GM21528 (cell line): ENCODE measurements around the gene ZNF804A.

Source experiments
- ATAC-seq: cut with Tn5 transposase; IDR thresholded peaks from one replicate; pipeline ENCODE4 v1.9.1; 2021; ENCODE audit warnings: mild to moderate bottlenecking, moderate library complexity; ENCODE audit not compliant: unreplicated experiment, low FRiP score

ZNF804A gene

DNA sequence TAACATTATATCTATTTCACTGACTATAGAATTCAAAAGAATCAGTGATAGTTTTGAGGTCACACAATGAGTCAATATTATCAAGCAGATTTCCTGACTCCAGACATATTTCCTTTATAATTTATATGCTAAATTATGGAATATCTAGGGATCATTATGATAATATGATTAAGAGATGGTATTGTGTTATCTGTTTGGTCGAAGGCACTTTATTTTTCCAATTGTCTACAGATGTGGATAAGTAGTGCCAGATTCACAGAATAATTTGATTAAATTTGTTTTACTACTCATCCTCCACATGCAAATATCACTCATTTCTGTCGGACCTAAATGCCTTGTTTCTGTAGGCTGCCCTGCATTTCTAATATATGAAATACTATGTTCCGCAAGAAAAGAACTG lies 4.4 kb downstream of the ZNF804A start:
- no peak for ATAC-seq

DNA sequence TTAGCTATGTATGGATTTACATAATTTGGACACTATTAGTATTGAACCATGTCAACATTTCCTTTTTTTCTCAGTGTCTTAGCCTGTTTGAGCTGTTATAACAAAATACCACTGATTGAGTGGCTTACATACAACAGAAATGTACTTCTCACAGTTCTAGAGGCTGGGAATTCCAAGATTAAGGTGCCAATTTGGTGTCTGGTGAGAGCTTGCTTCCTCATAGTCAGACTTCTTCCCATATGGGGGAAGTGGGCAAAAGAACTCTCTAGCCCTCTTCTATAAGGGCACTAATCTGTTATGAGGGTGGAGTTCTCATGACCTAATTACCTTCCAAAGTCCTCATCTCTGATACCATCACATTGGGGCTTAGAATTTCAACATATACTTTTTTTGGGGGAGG lies 12.6 kb downstream of the ZNF804A start:
- ATAC-seq = no peak

DNA sequence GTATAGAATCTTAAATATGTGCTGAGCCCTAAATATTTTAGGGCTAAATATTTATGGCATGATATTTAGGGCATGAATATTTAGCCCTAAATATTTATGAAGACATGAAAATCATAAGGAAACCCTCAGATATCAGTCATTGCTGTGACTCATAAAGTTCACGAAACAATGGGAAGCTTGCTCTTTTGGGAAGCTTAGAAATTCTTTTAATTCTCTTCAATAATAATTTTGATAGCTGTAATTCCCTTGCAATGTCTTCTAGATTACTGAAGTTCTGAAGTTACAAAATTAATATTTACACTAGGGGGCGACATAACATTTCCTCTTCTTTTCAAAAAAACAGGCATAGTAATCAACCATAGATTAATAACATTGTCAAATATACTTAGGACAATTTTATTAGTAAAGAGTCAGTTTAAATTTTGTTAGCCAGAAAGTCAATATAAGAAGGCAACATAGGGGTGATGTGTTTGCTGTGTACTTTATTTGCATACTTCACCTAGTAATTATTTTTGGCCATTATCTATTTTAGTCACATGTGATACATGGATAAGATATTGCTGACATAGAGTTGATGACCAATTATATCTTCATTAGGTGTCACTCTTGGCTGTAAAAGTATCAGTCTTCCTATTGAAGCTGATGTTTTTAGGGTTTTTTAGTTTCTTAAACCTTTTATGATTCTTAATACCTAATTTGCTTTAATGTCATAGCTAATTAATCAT lies 13.2 kb downstream of the ZNF804A start:
- ATAC-seq = no peak

DNA sequence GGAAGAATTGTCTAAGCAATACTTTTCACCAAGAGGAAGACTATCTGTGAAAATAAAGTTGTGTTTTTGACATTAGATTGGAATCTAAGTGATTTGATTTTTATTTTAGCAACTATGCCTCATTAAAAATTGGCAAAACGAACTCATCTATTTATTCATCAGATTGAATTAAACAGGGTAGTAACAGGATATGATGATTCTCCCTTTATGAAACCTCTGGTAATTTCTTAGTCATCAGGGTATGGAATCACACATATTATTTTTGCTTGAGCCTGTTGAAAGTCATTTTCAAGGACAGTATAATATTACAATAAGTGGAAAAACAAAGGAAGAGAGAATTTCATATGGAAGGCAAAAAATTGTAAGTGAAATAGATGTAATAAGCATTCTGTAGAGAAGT lies 22.0 kb downstream of the ZNF804A start:
- no peak for ATAC-seq

DNA sequence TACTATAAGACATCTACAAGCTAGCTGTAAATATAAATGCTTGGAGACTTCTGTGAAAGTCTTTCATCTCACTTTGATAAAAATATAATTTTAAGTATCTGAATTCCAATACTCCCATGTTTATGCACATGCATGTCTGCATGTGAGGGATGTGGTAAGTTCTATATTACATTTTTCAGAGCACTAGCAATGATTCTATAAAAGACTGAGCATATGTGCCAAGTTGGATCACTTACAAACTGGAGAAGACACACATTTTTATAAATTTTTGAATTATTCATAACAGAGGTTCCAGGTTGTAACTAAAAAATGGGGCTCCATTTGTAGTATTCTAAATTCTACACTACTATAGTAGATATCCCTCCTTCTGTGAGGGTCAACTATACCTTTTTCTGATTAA lies 26.0 kb downstream of the ZNF804A start:
- ATAC-seq = no peak

DNA sequence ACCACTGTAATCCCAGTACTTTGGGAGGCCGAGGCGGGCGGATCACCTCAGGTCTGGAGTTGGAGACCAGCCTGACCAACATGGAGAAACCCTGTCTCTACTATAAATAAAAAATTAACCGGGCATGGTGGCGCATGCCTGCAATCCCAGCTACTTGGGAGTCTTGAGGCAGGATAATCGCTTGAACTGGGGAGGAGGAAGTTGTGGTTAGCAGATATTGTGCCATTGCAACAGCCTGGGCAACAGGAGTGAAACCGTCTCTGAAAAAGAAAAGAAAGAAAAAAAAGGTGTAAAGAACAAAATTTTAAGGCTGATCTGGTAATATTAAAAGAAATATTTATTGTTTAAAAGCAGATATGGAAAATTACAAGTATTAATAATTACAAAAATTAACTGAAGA lies 29.7 kb downstream of the ZNF804A start:
- no peak for ATAC-seq

DNA sequence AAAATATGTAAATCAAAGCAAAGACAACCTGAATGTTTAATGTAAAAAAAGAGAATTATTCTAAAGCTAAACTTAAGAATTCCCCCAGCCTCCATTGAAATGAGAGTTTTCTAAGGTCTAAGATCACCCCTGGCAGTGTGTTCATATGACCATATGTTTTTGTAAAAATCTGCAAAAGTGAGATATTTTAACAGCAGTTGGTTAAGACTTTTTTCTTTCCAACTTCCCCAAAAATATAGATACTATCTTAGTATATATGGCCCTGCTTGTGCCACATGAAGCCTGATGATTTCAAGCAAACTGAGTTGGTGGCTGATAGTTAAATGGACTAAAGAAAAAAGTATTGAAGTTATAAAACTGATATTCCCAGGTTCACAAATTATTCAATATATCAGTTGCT lies 35.4 kb downstream of the ZNF804A start:
- no peak for ATAC-seq

DNA sequence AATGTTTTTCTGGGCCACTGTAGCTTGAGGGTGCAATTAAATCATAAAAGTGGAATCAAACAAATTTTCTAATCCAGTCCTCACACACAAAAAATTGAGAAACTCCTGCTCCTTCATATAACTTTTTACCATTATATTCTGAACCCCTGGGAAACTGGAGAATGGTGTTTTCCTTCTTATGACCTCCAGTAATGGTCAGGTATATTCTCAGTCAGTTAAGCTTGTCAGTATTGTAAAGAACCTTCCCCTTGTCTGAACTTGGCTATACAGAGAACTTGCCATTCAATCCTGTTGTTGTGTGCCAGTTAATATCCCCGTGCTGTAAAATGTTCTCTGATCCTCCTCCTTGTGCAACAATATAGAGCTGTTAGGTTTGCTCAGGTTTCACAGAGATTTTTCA lies 39.5 kb downstream of the ZNF804A start:
- no peak for ATAC-seq

DNA sequence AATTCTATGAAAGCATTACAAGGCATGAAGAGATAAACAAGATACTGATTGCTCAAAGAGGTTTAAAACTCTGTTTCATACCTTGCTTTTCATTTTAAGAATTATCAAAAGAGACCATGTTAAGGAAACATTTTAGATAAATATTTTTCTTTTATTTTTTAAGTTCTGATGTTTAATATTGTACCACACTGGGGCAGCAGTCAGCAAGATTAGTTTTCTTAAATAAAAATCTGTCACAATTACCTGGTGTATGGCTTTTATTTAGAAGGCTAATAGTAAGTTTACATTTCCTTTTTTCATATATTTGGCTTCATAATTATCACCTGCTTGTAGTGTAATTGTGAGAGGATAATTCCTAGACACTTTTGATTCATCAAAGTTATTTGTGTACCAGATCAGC lies 46.4 kb downstream of the ZNF804A start:
- no peak for ATAC-seq

DNA sequence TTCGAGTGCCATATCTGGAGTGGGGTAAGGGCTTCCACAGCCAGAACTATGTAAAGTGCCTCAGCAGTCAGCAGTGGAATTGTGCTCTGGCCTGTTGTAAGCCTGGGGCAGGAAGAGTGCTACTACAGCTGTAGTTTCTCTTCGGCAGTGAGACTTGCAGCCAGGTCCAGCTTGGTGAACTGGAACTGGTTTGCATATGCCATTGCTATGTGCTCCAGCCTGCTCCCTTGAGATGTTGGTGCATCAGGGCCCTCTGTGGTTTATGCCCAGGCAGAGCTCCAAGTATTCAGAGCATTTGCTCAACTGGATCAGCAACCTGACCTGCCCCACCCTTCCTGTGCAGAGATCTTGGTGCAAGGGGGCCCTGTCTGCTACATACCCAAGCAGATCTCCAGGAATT lies 47.8 kb downstream of the ZNF804A start:
- ATAC-seq = peak; percentile 79

DNA sequence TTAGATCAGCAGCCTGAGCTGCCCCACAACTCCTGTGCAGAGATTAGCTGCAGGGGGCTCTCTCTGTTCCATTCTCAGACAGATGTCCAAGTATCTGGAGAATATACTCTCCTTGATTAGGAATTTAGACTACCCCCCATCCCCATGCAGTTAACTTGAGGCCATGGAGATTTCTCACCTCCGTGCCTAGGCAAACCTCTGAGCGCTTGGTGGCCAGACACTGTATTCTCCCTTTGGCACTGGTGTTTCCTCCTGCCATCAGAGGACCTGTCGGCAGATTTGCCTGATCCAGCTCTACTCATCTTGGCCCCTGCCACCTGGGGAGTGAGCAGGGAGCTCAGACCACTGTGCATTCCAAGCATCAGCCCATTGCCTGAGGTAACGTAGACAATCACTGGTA lies 48.3 kb downstream of the ZNF804A start:
- ATAC-seq = no peak

DNA sequence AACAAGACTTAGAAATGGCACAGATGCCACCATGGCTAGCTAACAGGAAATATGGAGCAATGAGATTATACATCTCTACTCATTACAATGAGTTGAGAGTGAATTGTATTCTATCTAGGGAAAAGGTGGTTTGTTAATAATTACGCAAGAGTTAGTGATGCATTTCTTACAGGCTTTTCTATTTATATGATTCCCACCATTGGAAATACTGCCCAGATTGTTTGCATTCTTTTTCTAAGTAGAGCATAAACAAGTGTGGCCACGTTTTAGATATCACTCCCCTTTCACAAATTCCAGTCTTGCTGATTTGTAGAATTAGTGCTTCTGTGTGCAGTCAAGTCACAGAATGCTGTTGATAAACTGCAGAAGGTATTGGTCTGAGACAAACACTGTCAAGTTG lies 56.6 kb downstream of the ZNF804A start:
- ATAC-seq = no peak

DNA sequence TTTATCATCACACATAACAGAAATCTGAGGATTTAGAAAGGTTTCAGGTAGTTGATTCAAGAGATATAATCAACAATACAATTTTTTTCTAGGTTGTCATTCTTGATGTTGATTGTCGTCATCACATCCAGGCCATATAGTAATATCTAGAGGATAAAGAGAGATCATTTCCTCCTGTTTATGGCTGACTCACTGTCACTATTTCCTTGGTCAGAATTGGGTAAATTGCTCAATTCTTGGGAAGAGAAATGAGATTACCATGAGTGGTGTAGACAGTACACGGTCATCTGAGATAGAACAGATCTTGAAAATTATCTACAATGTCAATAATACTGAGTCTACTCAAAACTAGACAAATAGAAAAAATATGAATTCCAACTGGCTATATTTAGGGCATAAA lies 78.8 kb downstream of the ZNF804A start:
- no peak for ATAC-seq

DNA sequence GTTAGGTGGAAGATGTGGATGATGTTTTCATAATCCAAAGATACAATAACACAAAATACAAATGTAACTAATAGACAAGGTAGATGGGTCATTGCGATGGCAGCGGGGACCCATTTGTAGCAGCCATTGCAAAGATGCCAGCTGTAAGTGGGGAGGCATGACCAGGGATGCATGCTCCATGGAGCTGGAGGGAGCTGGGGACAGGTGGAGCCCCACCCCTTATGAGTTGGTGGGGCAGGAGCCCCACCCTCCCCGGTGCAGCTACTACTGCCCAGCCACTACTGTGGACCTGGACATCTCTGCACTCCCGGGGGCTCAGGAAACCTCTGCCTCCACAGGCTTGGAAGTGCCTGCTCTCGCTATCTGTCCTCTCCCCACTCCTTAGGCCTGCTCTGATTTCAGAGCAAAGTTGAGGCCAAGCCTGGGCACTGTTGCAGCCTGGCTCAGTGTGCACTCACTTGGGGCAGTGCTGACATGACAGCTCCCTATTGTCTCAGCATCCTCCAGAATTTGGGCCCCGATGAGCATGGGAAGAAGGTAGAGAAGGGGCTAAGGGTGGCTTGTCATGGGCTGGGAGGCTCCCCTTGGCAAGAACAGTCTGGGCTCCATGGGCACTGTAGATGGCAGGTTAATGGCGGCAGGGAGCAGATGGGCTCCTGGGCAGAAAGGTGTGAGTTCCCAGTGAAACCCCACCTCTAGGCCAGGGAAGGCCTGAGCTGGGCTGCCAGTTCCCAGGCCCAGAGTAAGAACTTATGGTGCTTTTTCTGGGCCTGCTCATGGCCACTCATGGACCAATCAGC lies 81.1 kb downstream of the ZNF804A start:
- no peak for ATAC-seq

DNA sequence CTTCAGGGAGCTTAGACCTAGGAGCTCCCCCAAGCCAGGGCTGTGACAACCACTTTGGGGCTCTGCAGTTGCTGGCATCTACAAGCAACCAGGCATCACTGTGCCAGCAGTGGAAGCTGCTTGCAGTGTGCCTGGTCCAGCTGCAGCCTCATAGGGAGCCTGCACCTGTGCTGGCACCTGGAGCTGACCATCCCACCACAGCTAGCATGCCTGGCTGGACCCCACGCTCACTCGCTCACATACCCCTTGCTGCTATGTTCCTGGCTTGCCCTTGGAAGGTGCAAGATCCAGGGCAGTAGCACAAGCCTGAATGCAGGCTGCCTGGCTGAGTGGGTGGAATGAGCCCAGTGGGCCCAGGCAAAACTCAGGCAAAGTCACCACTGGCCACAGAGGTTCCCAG lies 82.5 kb downstream of the ZNF804A start:
- no peak for ATAC-seq

DNA sequence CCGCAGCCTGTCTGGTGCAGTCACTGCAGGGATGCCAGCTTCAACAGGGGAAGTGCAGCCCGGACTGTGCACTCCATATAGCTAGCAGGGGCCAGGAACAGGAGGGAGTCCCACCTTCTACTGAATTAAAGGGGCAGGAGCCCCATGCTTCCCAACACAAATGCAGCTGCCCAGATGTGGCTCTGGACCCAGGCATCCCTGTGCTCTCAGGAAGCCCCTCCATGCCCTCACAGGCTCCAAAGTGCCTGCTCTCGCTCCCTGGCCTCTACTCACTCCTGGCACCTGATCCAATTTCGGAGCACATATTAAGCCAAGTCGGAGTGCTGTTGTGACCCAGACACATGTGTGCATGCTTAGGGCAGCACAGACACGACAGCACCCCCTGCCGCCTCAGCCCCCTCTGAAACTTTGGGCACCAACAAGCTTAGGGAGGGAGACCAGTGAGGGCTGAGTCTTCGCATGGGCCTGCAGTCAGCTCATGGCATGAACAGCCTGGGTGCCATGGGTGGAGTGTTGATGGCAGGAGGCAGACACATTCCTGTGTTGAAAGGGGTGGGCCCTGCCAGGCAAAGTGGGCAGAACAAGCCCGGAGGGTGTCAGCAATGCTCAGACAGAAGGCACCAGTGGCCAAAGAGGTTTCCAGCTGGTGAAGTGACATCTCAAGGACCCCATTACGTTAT lies 83.5 kb downstream of the ZNF804A start:
- no peak for ATAC-seq

DNA sequence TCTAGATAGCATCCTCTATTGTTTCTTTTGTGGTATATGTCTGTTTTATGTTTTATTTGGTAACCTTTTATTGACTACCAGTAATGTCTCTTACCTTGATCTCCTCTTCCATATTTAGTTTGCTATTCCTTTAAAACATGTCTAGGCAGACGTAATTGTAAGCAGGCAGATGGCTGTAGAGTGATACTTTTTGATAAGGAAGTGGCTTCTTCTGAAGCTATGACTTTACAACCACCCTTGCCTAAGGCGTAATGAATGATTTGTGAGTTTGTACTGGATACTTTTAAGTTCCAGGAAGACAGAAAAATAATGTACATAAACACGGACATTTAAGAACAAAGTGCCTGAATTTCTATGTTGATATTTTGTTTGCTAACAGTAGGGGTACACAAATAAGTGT lies 85.6 kb downstream of the ZNF804A start:
- ATAC-seq = no peak

DNA sequence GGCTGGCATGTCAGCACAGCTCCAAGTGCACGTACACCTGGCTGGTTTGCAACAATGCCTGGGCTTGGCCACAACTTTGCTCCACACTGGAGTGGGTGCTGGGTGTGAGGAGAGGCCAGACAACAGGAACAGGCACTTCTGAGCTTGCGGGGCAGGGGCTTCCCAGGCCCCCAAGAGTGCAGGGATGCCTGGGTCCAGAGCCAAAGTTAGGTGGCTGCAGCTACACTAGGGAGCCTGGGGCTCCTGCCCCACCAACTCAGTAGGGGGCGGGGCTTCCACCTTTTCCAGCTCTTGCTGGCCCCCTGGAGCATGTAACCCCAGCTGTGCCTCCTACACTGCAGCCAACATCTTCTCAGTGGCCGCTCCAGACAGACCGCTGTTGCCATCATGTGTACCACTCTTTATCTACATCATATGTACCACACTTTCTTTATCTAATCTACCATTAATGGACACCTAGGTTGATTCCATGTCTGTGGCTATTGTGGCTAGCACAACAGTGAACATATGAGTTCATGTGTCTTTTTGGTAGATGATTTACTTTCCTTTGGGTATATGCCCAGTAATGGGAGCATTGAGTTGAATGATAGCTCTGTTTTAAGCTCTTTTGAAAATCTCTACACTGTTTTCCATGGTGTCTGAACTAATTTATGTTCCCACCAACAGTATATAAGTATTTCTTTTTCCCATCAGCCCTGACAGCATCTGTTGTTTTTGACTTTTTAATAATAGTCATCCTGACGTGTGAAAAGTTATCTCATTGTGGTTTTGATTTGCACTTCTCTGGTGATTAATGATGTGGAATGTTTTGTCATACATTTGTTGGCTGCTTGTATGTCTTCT lies 87.9 kb downstream of the ZNF804A start:
- no peak for ATAC-seq

DNA sequence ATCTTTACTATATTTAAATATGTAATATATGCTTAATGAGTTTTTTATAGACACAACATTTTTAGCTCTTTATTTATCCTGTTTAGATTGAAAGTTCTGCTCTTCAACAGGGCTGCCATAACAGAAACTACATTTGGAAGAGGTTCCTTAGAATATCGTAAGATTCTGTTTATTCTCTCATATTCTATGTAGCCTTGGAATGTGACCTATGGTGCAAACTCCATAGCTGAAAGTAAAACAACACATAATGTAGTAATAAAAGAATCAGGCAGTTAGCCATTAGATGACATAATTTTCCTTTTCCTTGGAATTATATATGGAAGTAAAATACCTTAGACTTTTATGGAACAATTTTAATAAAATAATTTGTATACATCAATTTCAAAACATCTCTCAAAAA lies 91.3 kb downstream of the ZNF804A start:
- no peak for ATAC-seq

DNA sequence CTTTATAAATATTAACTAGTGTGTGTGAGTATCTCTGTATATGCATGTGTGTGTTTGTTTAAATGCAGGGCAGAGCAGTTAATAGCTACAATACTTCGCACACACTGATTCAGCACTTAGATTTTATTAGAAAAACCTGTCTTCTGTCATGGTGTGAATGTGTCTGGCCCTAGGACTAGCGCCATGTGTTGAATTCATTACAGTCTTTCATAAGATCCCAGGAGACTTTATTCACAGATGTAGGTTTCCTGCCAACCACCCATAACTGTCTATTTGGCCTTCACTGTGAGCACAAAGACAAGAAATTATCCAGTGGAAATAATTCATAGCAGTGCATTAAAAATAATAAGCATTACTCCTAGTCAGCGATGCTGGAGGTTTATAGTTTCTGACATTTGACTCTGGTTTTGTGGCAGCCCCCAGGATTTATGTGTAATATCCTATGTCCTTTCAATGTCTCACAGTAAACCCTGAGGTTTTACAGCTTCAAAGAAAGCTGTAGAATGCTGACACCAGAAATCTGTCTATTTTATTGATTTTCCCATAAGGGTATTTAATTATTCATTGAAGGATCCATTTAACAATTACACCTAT lies 93.9 kb downstream of the ZNF804A start:
- ATAC-seq = no peak
